SK-N-SH (cell line): Measurements from ENCODE around the gene YWHAH. TPM values are rescaled to one million over a fixed set of nuclear protein-coding genes. Genes with fewer than 3 reads are reported as not detected.

Experiments used
- CTCF ChIA-PET: fragments of 300-600, 350-600 bp; formaldehyde crosslinking; extraction: SDS; loops from one replicate; lab custom pipeline; 2021; lab: Yijun Ruan, JAX
- POLR2A ChIA-PET: fragments of 350-600 bp; sonication (Branson Sonifier 250); formaldehyde crosslinking; extraction: SDS; loops from one replicate; lab custom pipeline; 2020; ENCODE audit warnings: antibody characterized with exemption, inconsistent platforms; lab: Yijun Ruan, JAX
- DNase-seq: peaks from one replicate; pipeline ENCODE4 v3.0.0; 2012
- H2AFZ ChIP-seq: fragments of 200-600 bp; sonication (generic); 2 replicates; pipeline ENCODE4 v1.8.1; 2016; ENCODE audit warnings: antibody characterized with exemption, mild to moderate bottlenecking, low read depth
- H3F3A ChIP-seq: fragments of 200-600 bp; sonication (generic); replicated peaks from 2 replicates; pipeline ENCODE3; 2016; ENCODE audit warnings: antibody characterized with exemption, mild to moderate bottlenecking; ENCODE audit not compliant: insufficient read depth
- H3K27ac ChIP-seq, 2 experiments: fragments of 200-500 bp in 1 of 2; fragments of 200-600 bp in 1 of 2; sonication (Bioruptor generic) in 1 of 2; sonication (generic), shearing (Covaris generic) in 1 of 2; 2 replicates each; pipeline versions ENCODE4 v1.5.1 to v1.6.1; 2014 to 2016; ENCODE audit warnings: low read depth in 2 of 2, inconsistent platforms in 1 of 2, low read length in 1 of 2, mild to moderate bottlenecking in 1 of 2, mixed read lengths in 1 of 2
- H3K27me3 ChIP-seq: fragments of 200-600 bp; sonication (generic), shearing (Covaris generic); 2 replicates; pipeline ENCODE4 v1.6.1; 2016; ENCODE audit warnings: mixed run types; ENCODE audit not compliant: insufficient read depth
- H3K36me3 ChIP-seq, 2 experiments: fragments of 200-500 bp in 1 of 2; fragments of 200-600 bp in 1 of 2; sonication (Bioruptor generic) in 1 of 2; sonication (generic) in 1 of 2; replicated peaks in 1 of 2; 2 replicates each; pipeline versions ENCODE3 to v1.5.1; 2014 to 2016; ENCODE audit warnings: low read length in 1 of 2, mild to moderate bottlenecking in 1 of 2; ENCODE audit not compliant: insufficient read depth in 2 of 2, control insufficient read depth in 1 of 2
- H3K4me1 ChIP-seq, 2 experiments: fragments of 200-500 bp in 1 of 2; fragments of 200-600 bp in 1 of 2; sonication (Bioruptor generic) in 1 of 2; sonication (generic), shearing (Covaris generic) in 1 of 2; 2 replicates each; pipeline versions ENCODE4 v1.5.1 to v1.6.1; 2014 to 2016; ENCODE audit warnings: low read depth in 1 of 2, low read length in 1 of 2, mixed run types in 1 of 2; ENCODE audit not compliant: insufficient read depth in 2 of 2, control insufficient read depth in 1 of 2
- H3K4me2 ChIP-seq: fragments of 200-600 bp; sonication (generic), shearing (Covaris generic); 2 replicates; pipeline ENCODE4 v1.6.1; 2017; ENCODE audit warnings: mixed run types
- H3K4me3 ChIP-seq, 2 experiments: fragments of 200-500 bp in 1 of 2; fragments of 200-600 bp in 1 of 2; sonication (Bioruptor generic) in 1 of 2; sonication (generic), shearing (Covaris generic) in 1 of 2; 2 replicates each; pipeline versions ENCODE4 v1.5.1 to v1.8.1; 2014 to 2016; ENCODE audit warnings: low read depth in 2 of 2, inconsistent platforms in 1 of 2, low read length in 1 of 2, mild to moderate bottlenecking in 1 of 2, mixed read lengths in 1 of 2, moderate library complexity in 1 of 2
- H3K79me2 ChIP-seq: fragments of 200-600 bp; sonication (generic); 2 replicates; pipeline ENCODE4 v1.8.1; 2017; ENCODE audit warnings: mild to moderate bottlenecking; ENCODE audit not compliant: insufficient read depth
- H3K9ac ChIP-seq: fragments of 200-600 bp; sonication (generic); 2 replicates; pipeline ENCODE4 v1.6.1; 2017; ENCODE audit warnings: mixed run types
- H3K9me2 ChIP-seq: fragments of 200-600 bp; sonication (generic); 2 replicates; pipeline ENCODE4 v1.6.1; 2017; ENCODE audit warnings: mixed run types
- H3K9me3 ChIP-seq: fragments of 200-600 bp; sonication (generic); 2 replicates; pipeline ENCODE4 v1.6.1; 2017; ENCODE audit warnings: mixed run types, mild to moderate bottlenecking, moderate library complexity
- H4K20me1 ChIP-seq: fragments of 200-600 bp; sonication (generic); 2 replicates; pipeline ENCODE4 v1.6.1; 2017; ENCODE audit warnings: mild to moderate bottlenecking, mixed run types; ENCODE audit not compliant: insufficient read depth
- EZH2phosphoT487 ChIP-seq: fragments of 200-600 bp; sonication (generic); IDR thresholded peaks from 2 replicates; pipeline ENCODE4 v1.6.1; 2017; ENCODE audit warnings: low read depth, mixed run types, mild to moderate bottlenecking, antibody characterized with exemption, moderate library complexity, borderline replicate concordance
- FOXJ3 ChIP-seq: sonication (generic); formaldehyde crosslinking; IDR thresholded peaks from 2 replicates; pipeline ENCODE4 v1.5.1; 2020; ENCODE audit warnings: mild to moderate bottlenecking, missing genetic modification reagents
- FOXM1 ChIP-seq: IDR thresholded peaks from 2 replicates; pipeline ENCODE4 v1.4.0; 2012; ENCODE audit warnings: low read depth, mild to moderate bottlenecking
- MXI1 ChIP-seq: IDR thresholded peaks from 2 replicates; pipeline ENCODE4 v1.6.1; 2012; ENCODE audit warnings: mild to moderate bottlenecking, low read depth, low read length, improper control_type of control experiment
- NFIC ChIP-seq: IDR thresholded peaks from 2 replicates; pipeline ENCODE4 v1.4.0; 2012; ENCODE audit warnings: borderline replicate concordance
- NRF1 ChIP-seq: IDR thresholded peaks from 2 replicates; pipeline ENCODE4 v1.6.1; 2012; ENCODE audit warnings: low read depth, mild to moderate bottlenecking, low read length
- POLR2AphosphoS5 ChIP-seq: IDR thresholded peaks from 2 replicates; pipeline ENCODE4 v1.6.1; 2012; ENCODE audit warnings: low read depth, low read length
- RXRA ChIP-seq: IDR thresholded peaks from 2 replicates; pipeline ENCODE4 v1.4.0; 2012; ENCODE audit warnings: low read depth, mild to moderate bottlenecking, borderline replicate concordance
- SIN3A ChIP-seq: IDR thresholded peaks from 2 replicates; pipeline ENCODE4 v1.6.1; 2012; ENCODE audit warnings: low read depth, mild to moderate bottlenecking, low read length, moderate library complexity, borderline replicate concordance
- TEAD4 ChIP-seq: IDR thresholded peaks from 2 replicates; pipeline ENCODE4 v1.4.0; 2012; ENCODE audit warnings: mild to moderate bottlenecking, borderline replicate concordance; ENCODE audit not compliant: insufficient read depth
- WGBS: methylation state at CpG from one replicate; pipeline ENCODE4 v1.1.6; 2017; ENCODE audit warnings: low lambda C conversion rate; 5-methylcytosine and 5-hydroxymethylcytosine counted together
- polyA plus RNA-seq, 3 experiments: library from polyadenylated mRNA; depleted of rRNA; stranded (reverse); fragments of >200 nt; gene quantifications; 2 replicates each; pipeline ENCODE4 v1.2.3, GENCODE V29; 2012
- TF ChIP-seq, protein P1 (sequence below): fragments of 150-350 bp; IDR thresholded peaks from 2 replicates; pipeline ENCODE4 v1.6.1; 2017; ENCODE audit warnings: antibody characterized with exemption, low read length, low read depth, borderline replicate concordance
- TF ChIP-seq, protein P2 (sequence below): IDR thresholded peaks from 2 replicates; pipeline ENCODE4 v1.4.0; 2012; ENCODE audit warnings: low read depth
- TF ChIP-seq, protein P3 (sequence below): IDR thresholded peaks from 2 replicates; pipeline ENCODE4 v1.6.1; 2012; ENCODE audit warnings: mild to moderate bottlenecking, low read depth, low read length, moderate library complexity
- TF ChIP-seq, protein P4 (sequence below): fragments of 200-600 bp; sonication (generic); IDR thresholded peaks from 2 replicates; pipeline ENCODE4 v1.6.1; 2017; ENCODE audit warnings: antibody characterized with exemption, mild to moderate bottlenecking, moderate library complexity

The YWHAH gene
- polyA plus RNA-seq, 1 of the 3 experiments (the other 2 are of a cell fraction), result 102 TPM

GRCh38 chr22:31927562-31927961, 16.8 kb upstream of the YWHAH start:
- no peaks in the 10 kb centered on the region for H3K36me3 ChIP-seq
- ChIA-PET POLR2A (interaction anchor here (1.0 kb wide), 1 partner anchor 9 kb away, joined by 3 read pairs; no protein-coding TSS in a partner anchor), CTCF (interaction anchor here (1.2 kb wide), 1 partner anchor 16 kb away, joined by 4 read pairs; the partner anchor contains the start of gene YWHAH)
- WGBS, result 49% methylated on average over 3 of the region's 3 CpGs
- H3K79me2 ChIP-seq, result no peaks in the 10 kb centered on the region
- no peak overlapping the region for H3K4me3 ChIP-seq
- no peaks in the 10 kb centered on the region for H3F3A ChIP-seq
- no peaks in the 10 kb centered on the region for H3K27me3 ChIP-seq
- H2AFZ ChIP-seq, result no peak overlapping the region
- TF ChIP-seq NFIC, result no peak
- TF ChIP-seq, protein P1, sequence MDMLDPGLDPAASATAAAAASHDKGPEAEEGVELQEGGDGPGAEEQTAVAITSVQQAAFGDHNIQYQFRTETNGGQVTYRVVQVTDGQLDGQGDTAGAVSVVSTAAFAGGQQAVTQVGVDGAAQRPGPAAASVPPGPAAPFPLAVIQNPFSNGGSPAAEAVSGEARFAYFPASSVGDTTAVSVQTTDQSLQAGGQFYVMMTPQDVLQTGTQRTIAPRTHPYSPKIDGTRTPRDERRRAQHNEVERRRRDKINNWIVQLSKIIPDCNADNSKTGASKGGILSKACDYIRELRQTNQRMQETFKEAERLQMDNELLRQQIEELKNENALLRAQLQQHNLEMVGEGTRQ, result no peak
- TF ChIP-seq, protein P2, sequence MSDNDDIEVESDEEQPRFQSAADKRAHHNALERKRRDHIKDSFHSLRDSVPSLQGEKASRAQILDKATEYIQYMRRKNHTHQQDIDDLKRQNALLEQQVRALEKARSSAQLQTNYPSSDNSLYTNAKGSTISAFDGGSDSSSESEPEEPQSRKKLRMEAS, result no peak
- TF ChIP-seq EZH2phosphoT487, result no peak
- TF ChIP-seq FOXM1, result no peak
- TF ChIP-seq NRF1, result no peak
- no peak for TF ChIP-seq MXI1
- TF ChIP-seq SIN3A, result no peak
- TF ChIP-seq, protein P3, sequence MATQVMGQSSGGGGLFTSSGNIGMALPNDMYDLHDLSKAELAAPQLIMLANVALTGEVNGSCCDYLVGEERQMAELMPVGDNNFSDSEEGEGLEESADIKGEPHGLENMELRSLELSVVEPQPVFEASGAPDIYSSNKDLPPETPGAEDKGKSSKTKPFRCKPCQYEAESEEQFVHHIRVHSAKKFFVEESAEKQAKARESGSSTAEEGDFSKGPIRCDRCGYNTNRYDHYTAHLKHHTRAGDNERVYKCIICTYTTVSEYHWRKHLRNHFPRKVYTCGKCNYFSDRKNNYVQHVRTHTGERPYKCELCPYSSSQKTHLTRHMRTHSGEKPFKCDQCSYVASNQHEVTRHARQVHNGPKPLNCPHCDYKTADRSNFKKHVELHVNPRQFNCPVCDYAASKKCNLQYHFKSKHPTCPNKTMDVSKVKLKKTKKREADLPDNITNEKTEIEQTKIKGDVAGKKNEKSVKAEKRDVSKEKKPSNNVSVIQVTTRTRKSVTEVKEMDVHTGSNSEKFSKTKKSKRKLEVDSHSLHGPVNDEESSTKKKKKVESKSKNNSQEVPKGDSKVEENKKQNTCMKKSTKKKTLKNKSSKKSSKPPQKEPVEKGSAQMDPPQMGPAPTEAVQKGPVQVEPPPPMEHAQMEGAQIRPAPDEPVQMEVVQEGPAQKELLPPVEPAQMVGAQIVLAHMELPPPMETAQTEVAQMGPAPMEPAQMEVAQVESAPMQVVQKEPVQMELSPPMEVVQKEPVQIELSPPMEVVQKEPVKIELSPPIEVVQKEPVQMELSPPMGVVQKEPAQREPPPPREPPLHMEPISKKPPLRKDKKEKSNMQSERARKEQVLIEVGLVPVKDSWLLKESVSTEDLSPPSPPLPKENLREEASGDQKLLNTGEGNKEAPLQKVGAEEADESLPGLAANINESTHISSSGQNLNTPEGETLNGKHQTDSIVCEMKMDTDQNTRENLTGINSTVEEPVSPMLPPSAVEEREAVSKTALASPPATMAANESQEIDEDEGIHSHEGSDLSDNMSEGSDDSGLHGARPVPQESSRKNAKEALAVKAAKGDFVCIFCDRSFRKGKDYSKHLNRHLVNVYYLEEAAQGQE, result no peak
- no peak for TF ChIP-seq FOXJ3 (CRISPR knock-in tag)
- TF ChIP-seq TEAD4, result no peak
- no peak for TF ChIP-seq RXRA
- TF ChIP-seq POLR2AphosphoS5, result no peak
- TF ChIP-seq, protein P4, sequence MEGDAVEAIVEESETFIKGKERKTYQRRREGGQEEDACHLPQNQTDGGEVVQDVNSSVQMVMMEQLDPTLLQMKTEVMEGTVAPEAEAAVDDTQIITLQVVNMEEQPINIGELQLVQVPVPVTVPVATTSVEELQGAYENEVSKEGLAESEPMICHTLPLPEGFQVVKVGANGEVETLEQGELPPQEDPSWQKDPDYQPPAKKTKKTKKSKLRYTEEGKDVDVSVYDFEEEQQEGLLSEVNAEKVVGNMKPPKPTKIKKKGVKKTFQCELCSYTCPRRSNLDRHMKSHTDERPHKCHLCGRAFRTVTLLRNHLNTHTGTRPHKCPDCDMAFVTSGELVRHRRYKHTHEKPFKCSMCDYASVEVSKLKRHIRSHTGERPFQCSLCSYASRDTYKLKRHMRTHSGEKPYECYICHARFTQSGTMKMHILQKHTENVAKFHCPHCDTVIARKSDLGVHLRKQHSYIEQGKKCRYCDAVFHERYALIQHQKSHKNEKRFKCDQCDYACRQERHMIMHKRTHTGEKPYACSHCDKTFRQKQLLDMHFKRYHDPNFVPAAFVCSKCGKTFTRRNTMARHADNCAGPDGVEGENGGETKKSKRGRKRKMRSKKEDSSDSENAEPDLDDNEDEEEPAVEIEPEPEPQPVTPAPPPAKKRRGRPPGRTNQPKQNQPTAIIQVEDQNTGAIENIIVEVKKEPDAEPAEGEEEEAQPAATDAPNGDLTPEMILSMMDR, result no peak
- no peak overlapping the region for H3K4me2 ChIP-seq
- no peak for DNase-seq
- no peak overlapping the region for H3K9ac ChIP-seq
- H4K20me1 ChIP-seq, result no peaks in the 10 kb centered on the region
- H3K4me1 ChIP-seq, result peaks cover 0 to 41% of the 10 kb centered on the region in 2 experiments; a peak in 2 of 4 replicates
- H3K9me2 ChIP-seq, result no peaks in the 10 kb centered on the region
- H3K27ac ChIP-seq, result peak overlapping the region in 1 of 2 experiments; percentile 93; a peak in 2 of 4 replicates
- H3K9me3 ChIP-seq, result no peaks in the 10 kb centered on the region
